ENCODE measurements around the gene CA10. TPM values are rescaled to one million over a fixed set of nuclear protein-coding genes. Genes with fewer than 3 reads are reported as not detected.

Gene CA10
- total and polyA plus RNA-seq, 2 experiments from 2014 or later: 0.92 to 1.5 TPM

DNA sequence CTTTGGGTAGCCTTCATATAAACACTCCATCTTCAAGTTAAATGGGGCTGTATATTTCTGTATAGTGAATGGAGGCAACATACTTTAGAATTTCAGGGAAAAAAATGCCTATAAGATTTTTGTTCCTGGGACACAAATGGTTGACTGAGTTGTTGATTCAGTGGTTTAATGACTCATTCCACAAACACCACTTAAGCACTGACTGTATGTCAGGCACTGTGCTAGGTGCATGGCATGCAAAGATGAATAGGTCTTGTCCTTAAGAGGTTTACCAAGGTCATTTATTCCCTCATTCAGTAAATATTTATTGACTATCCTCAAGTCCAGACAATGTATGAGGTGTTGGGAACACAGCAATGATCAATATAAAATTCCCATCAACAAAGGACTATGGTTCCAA lies 417.1 kb downstream of the CA10 start:
- ATAC-seq: no peak
- H3K4me1 Mint-ChIP-seq: peaks cover 34% of the 10 kb centered on the region

More for the DNA sequence above, 417.1 kb downstream of the CA10 start:
- H3K27me3 Mint-ChIP-seq (ENCODE audit: insufficient read depth, low read depth, poor library complexity): peaks cover 4% of the 10 kb centered on the region
- no peaks in the 10 kb centered on the region; the same call in 2 of the 3 replicates for H3K36me3 Mint-ChIP-seq (ENCODE audit: low read depth)
- H3K4me3 Mint-ChIP-seq: no peak overlapping the region
- Histone ChIP-seq H3K9me2 (ENCODE audit: insufficient read depth) (peaks cover 3% of the 10 kb centered on the region; the same call in 1 of the 2 replicates), H3K4me1 (ENCODE audit: insufficient read depth) (peaks cover 31% of the 10 kb centered on the region), H3F3A (replicated peaks; ENCODE audit: low read depth) (no peaks in the 10 kb centered on the region), H3K4me2 (no peak overlapping the region), H3K79me2 (replicated peaks; ENCODE audit: insufficient read depth) (no peaks in the 10 kb centered on the region), H3K27me3 (ENCODE audit: insufficient read depth) (no peaks in the 10 kb centered on the region), H2AFZ (no peak overlapping the region), H3K4me3 (no peak overlapping the region), H3K36me3 (ENCODE audit: insufficient read depth) (no peaks in the 10 kb centered on the region), H4K20me1 (replicated peaks; ENCODE audit: insufficient read depth) (no peaks in the 10 kb centered on the region), H3K27ac (ENCODE audit: low read depth) (no peak overlapping the region)
- TF ChIP-seq CREB1 (CRISPR knock-in tag; IDR thresholded peaks at IDR 0.05; ENCODE audit: low read depth) (no peak), ZNF462 (CRISPR knock-in tag; IDR thresholded peaks at IDR 0.05) (no peak), ZNF331 (CRISPR knock-in tag; IDR thresholded peaks at IDR 0.05; ENCODE audit: low read depth) (no peak), NANOG (IDR thresholded peaks at IDR 0.05; ENCODE audit: borderline replicate concordance) (no peak), REST (IDR thresholded peaks at IDR 0.05; ENCODE audit: unreplicated experiment) (no peak), STAT1 (IDR thresholded peaks at IDR 0.05; ENCODE audit: unreplicated experiment) (no peak), EZH2phosphoT487 (IDR thresholded peaks at IDR 0.05; ENCODE audit: unreplicated experiment) (no peak), ETS1 (IDR thresholded peaks at IDR 0.05) (no peak), EZH2 (IDR thresholded peaks at IDR 0.05; ENCODE audit: low read depth, unreplicated experiment) (no peak), CTCF (conservative IDR thresholded peaks at IDR 0.05; ENCODE audit: low read depth in 2 of 2) (no peak), JUNB (IDR thresholded peaks at IDR 0.05; ENCODE audit: unreplicated experiment) (no peak), POLR2AphosphoS5 (IDR thresholded peaks at IDR 0.05; ENCODE audit: low read depth) (no peak), ZNF114 (CRISPR knock-in tag; IDR thresholded peaks at IDR 0.05) (no peak)
- DNase-seq (ENCODE audit: low spot score): no peak
- H3K9me3 Mint-ChIP-seq: no peaks in the 10 kb centered on the region
- no peak overlapping the region for H3K27ac Mint-ChIP-seq

Measured in GM23338 (cell line).